Measurements from ENCODE around the gene WFDC11. TPM values are rescaled to one million over a fixed set of nuclear protein-coding genes. Genes with fewer than 3 reads are reported as not detected.

The WFDC11 gene
- total RNA-seq, 1 experiment from 2014 or later: not detected

- TF ChIP-seq PREB (CRISPR knock-in tag; IDR thresholded peaks at IDR 0.05; ENCODE audit: borderline replicate concordance) (no peak), ZNF263 (CRISPR knock-in tag; IDR thresholded peaks at IDR 0.05; ENCODE audit: low read depth) (no peak), EMX1 (CRISPR knock-in tag; IDR thresholded peaks at IDR 0.05) (no peak), NR3C1 (CRISPR knock-in tag; conservative IDR thresholded peaks at IDR 0.05; ENCODE audit: low read depth) (no peak), ZNF219 (CRISPR knock-in tag; IDR thresholded peaks at IDR 0.05; ENCODE audit: borderline replicate concordance) (no peak), NFE2L1 (CRISPR knock-in tag; IDR thresholded peaks at IDR 0.05) (no peak), TCF7 (CRISPR knock-in tag; IDR thresholded peaks at IDR 0.05; ENCODE audit: low read depth) (no peak), E2F1 (CRISPR knock-in tag; IDR thresholded peaks at IDR 0.05) (no peak), MAX (CRISPR knock-in tag; IDR thresholded peaks at IDR 0.05) (peak; percentile 46; the same call in 1 of the 2 replicates), ZNF671 (CRISPR knock-in tag; IDR thresholded peaks at IDR 0.05) (no peak), KAT7 (CRISPR knock-in tag; IDR thresholded peaks at IDR 0.05; ENCODE audit: borderline replicate concordance) (no peak), AFF4 (CRISPR knock-in tag; IDR thresholded peaks at IDR 0.05; ENCODE audit: borderline replicate concordance) (no peak)
- TF ChIP-seq, protein P1, sequence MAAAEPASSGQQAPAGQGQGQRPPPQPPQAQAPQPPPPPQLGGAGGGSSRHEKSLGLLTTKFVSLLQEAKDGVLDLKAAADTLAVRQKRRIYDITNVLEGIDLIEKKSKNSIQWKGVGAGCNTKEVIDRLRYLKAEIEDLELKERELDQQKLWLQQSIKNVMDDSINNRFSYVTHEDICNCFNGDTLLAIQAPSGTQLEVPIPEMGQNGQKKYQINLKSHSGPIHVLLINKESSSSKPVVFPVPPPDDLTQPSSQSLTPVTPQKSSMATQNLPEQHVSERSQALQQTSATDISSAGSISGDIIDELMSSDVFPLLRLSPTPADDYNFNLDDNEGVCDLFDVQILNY (CRISPR knock-in tag; IDR thresholded peaks at IDR 0.05): no peak
- TF ChIP-seq, protein P2, sequence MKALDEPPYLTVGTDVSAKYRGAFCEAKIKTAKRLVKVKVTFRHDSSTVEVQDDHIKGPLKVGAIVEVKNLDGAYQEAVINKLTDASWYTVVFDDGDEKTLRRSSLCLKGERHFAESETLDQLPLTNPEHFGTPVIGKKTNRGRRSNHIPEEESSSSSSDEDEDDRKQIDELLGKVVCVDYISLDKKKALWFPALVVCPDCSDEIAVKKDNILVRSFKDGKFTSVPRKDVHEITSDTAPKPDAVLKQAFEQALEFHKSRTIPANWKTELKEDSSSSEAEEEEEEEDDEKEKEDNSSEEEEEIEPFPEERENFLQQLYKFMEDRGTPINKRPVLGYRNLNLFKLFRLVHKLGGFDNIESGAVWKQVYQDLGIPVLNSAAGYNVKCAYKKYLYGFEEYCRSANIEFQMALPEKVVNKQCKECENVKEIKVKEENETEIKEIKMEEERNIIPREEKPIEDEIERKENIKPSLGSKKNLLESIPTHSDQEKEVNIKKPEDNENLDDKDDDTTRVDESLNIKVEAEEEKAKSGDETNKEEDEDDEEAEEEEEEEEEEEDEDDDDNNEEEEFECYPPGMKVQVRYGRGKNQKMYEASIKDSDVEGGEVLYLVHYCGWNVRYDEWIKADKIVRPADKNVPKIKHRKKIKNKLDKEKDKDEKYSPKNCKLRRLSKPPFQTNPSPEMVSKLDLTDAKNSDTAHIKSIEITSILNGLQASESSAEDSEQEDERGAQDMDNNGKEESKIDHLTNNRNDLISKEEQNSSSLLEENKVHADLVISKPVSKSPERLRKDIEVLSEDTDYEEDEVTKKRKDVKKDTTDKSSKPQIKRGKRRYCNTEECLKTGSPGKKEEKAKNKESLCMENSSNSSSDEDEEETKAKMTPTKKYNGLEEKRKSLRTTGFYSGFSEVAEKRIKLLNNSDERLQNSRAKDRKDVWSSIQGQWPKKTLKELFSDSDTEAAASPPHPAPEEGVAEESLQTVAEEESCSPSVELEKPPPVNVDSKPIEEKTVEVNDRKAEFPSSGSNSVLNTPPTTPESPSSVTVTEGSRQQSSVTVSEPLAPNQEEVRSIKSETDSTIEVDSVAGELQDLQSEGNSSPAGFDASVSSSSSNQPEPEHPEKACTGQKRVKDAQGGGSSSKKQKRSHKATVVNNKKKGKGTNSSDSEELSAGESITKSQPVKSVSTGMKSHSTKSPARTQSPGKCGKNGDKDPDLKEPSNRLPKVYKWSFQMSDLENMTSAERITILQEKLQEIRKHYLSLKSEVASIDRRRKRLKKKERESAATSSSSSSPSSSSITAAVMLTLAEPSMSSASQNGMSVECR (CRISPR knock-in tag; IDR thresholded peaks at IDR 0.05; ENCODE audit: borderline replicate concordance): no peak
These were observed 40.4 kb downstream of the WFDC11 start, which contains the start of gene WFDC10A (continued) for GRCh38 chr20:45629496-45630100.

Data from WTC11 (cell line).